H9 (cell line): ENCODE data around the gene ARL8A. TPM values are rescaled to one million over a fixed set of nuclear protein-coding genes. Genes with fewer than 3 reads are reported as not detected.

Experiments
- DNase-seq: peaks from one replicate; pipeline ENCODE4 v3.0.0-alpha.2; 2017
- H2AFZ ChIP-seq: one replicate; pipeline ENCODE4 v1.6.1; 2013; ENCODE audit warnings: mild to moderate bottlenecking, low read length, control low read depth, moderate library complexity
- H2AK5ac ChIP-seq: 2 replicates; pipeline ENCODE4 v1.6.1; 2013; ENCODE audit warnings: low read length, control low read depth, mixed read lengths; ENCODE audit not compliant: insufficient read length
- H2BK120ac ChIP-seq: one replicate; pipeline ENCODE4 v1.6.1; 2013; ENCODE audit warnings: low read depth, mild to moderate bottlenecking, low read length, control low read depth, inconsistent platforms; ENCODE audit not compliant: poor library complexity, severe bottlenecking
- H2BK12ac ChIP-seq: 2 replicates; pipeline ENCODE4 v1.6.1; 2013; ENCODE audit warnings: low read length, control low read depth, mixed read lengths, low read depth; ENCODE audit not compliant: insufficient read length
- H2BK15ac ChIP-seq: 2 replicates; pipeline ENCODE4 v1.6.1; 2013; ENCODE audit warnings: low read depth, low read length, control low read depth
- H2BK20ac ChIP-seq: one replicate; pipeline ENCODE4 v1.6.1; 2013; ENCODE audit warnings: low read depth, mild to moderate bottlenecking, low read length, control low read depth, inconsistent platforms; ENCODE audit not compliant: poor library complexity, severe bottlenecking
- H2BK5ac ChIP-seq: 2 replicates; pipeline ENCODE4 v1.6.1; 2013; ENCODE audit warnings: low read length, control low read depth, mixed read lengths; ENCODE audit not compliant: insufficient read length
- H3K14ac ChIP-seq: 2 replicates; pipeline ENCODE4 v1.6.1; 2013; ENCODE audit warnings: low read length, control low read depth; ENCODE audit not compliant: insufficient read depth
- H3K18ac ChIP-seq: 2 replicates; pipeline ENCODE4 v1.6.1; 2013; ENCODE audit warnings: low read depth, mild to moderate bottlenecking, mixed read lengths, low read length, control low read depth; ENCODE audit not compliant: insufficient read length
- H3K23ac ChIP-seq: 2 replicates; pipeline ENCODE4 v1.6.1; 2013; ENCODE audit warnings: low read length, control low read depth, mixed read lengths, low read depth; ENCODE audit not compliant: insufficient read length
- H3K23me2 ChIP-seq: 2 replicates; pipeline ENCODE4 v1.6.1; 2013; ENCODE audit warnings: low read depth, mild to moderate bottlenecking, mixed read lengths, low read length, control low read depth; ENCODE audit not compliant: insufficient read length, poor library complexity, severe bottlenecking
- H3K27ac ChIP-seq: 2 replicates; pipeline ENCODE4 v1.5.1; 2013; ENCODE audit warnings: low read length, control low read depth, mixed read lengths, low read depth; ENCODE audit not compliant: insufficient read length
- H3K27me3 ChIP-seq: 2 replicates; pipeline ENCODE4 v1.6.1; 2013; ENCODE audit warnings: low read length, control low read depth, inconsistent platforms; ENCODE audit not compliant: insufficient read depth
- H3K4ac ChIP-seq: 2 replicates; pipeline ENCODE4 v1.6.1; 2013; ENCODE audit warnings: low read depth, mild to moderate bottlenecking, control low read depth, inconsistent platforms, low read length, moderate library complexity
- H3K4me1 ChIP-seq: 2 replicates; pipeline ENCODE4 v1.6.1; 2013; ENCODE audit warnings: low read length, control low read depth, inconsistent platforms; ENCODE audit not compliant: insufficient read depth
- H3K4me2 ChIP-seq: 2 replicates; pipeline ENCODE4 v1.6.1; 2013; ENCODE audit warnings: low read length, control low read depth, mixed read lengths; ENCODE audit not compliant: insufficient read length, insufficient read depth
- H3K56ac ChIP-seq: 2 replicates; pipeline ENCODE4 v1.6.1; 2013; ENCODE audit warnings: low read depth, mild to moderate bottlenecking, mixed read lengths, low read length, control low read depth; ENCODE audit not compliant: insufficient read length
- H3K79me1 ChIP-seq: 2 replicates; pipeline ENCODE4 v1.6.1; 2013; ENCODE audit warnings: low read depth, mild to moderate bottlenecking, moderate library complexity, low read length, control low read depth, inconsistent platforms; ENCODE audit not compliant: insufficient read depth, poor library complexity, severe bottlenecking
- H3K79me2 ChIP-seq: 2 replicates; pipeline ENCODE4 v1.6.1; 2013; ENCODE audit warnings: low read length, control low read depth, inconsistent platforms; ENCODE audit not compliant: insufficient read depth
- H3K9ac ChIP-seq: 2 replicates; pipeline ENCODE4 v1.6.1; 2013; ENCODE audit warnings: low read length, control low read depth, mixed read lengths; ENCODE audit not compliant: insufficient read length; ENCODE audit errors: extremely low read depth
- H3K9me3 ChIP-seq: one replicate; pipeline ENCODE4 v1.6.1; 2013; ENCODE audit warnings: low read depth, low read length, inconsistent platforms; ENCODE audit not compliant: control insufficient read depth
- H3T11ph ChIP-seq: one replicate; pipeline ENCODE4 v1.6.1; 2013; ENCODE audit warnings: mild to moderate bottlenecking, low read length, control low read depth, inconsistent platforms
- H4K20me1 ChIP-seq: one replicate; pipeline ENCODE4 v1.6.1; 2013; ENCODE audit not compliant: control insufficient read depth, insufficient read length, insufficient read depth
- H4K5ac ChIP-seq: 2 replicates; pipeline ENCODE4 v1.6.1; 2013; ENCODE audit warnings: low read depth, mild to moderate bottlenecking, mixed read lengths, low read length, control low read depth; ENCODE audit not compliant: insufficient read length
- H4K8ac ChIP-seq: replicated peaks from 2 replicates; pipeline ENCODE4 v1.6.1; 2013; ENCODE audit warnings: low read length, control low read depth, mixed read lengths, low read depth; ENCODE audit not compliant: insufficient read length
- H4K91ac ChIP-seq: 2 replicates; pipeline ENCODE4 v1.6.1; 2013; ENCODE audit warnings: low read depth, mild to moderate bottlenecking, moderate library complexity, mixed read lengths, low read length, control low read depth; ENCODE audit not compliant: insufficient read length
- H3K27ac Mint-ChIP-seq, 3 experiments: 2 replicates in 2 of 3; 3 replicates in 1 of 3; pipeline ENCODE4 v1.8.0; 2020 to 2021; ENCODE audit warnings: mixed read lengths in 3 of 3, mild to moderate bottlenecking in 1 of 3, moderate library complexity in 1 of 3
- H3K27me3 Mint-ChIP-seq: 2 replicates; pipeline ENCODE4 v1.8.0; 2021; ENCODE audit warnings: low read depth, mild to moderate bottlenecking, moderate library complexity, mixed read lengths
- H3K36me3 Mint-ChIP-seq, 3 experiments: 2 replicates in 2 of 3; 3 replicates in 1 of 3; pipeline ENCODE4 v1.8.0; 2020 to 2021; ENCODE audit warnings: low read depth in 3 of 3, mixed read lengths in 3 of 3; ENCODE audit not compliant: insufficient read depth in 1 of 3
- H3K4me1 Mint-ChIP-seq, 2 experiments: 2 replicates each; pipeline ENCODE4 v1.8.0; 2020; ENCODE audit warnings: mixed read lengths in 2 of 2
- H3K4me3 Mint-ChIP-seq, 2 experiments: 2 replicates in 1 of 2; 3 replicates in 1 of 2; pipeline ENCODE4 v1.8.0; 2020 to 2021; ENCODE audit warnings: mild to moderate bottlenecking in 2 of 2, mixed read lengths in 2 of 2, moderate library complexity in 1 of 2
- H3K9me3 Mint-ChIP-seq, 2 experiments: 2 replicates in 1 of 2; 3 replicates in 1 of 2; pipeline ENCODE4 v1.8.0; 2020; ENCODE audit warnings: mild to moderate bottlenecking in 2 of 2, mixed read lengths in 2 of 2, moderate library complexity in 1 of 2
- CTCF ChIP-seq: fragments of 200-600 bp; sonication (generic); conservative IDR thresholded peaks from 3 replicates; pipeline ENCODE4 v1.8.0; 2021; ENCODE audit warnings: antibody characterized with exemption, mild to moderate bottlenecking
- WGBS: extraction: QIAGEN DNeasy Blood & Tissue Kit; methylation state at CpG from one replicate; pipeline ENCODE4 v1.1.7; 2013; ENCODE audit warnings: missing lambda C conversion rate, low lambda C conversion rate, mixed read lengths; ENCODE audit not compliant: insufficient read length; ENCODE audit errors: extremely low coverage; 5-methylcytosine and 5-hydroxymethylcytosine counted together
- total RNA-seq: library from RNA; stranded (reverse); gene quantifications from 2 replicates; pipeline ENCODE4 v1.2.1, GENCODE V29; 2021

The ARL8A gene
- total RNA-seq, 1 experiment from 2014 or later, result 67.2 TPM

DNA sequence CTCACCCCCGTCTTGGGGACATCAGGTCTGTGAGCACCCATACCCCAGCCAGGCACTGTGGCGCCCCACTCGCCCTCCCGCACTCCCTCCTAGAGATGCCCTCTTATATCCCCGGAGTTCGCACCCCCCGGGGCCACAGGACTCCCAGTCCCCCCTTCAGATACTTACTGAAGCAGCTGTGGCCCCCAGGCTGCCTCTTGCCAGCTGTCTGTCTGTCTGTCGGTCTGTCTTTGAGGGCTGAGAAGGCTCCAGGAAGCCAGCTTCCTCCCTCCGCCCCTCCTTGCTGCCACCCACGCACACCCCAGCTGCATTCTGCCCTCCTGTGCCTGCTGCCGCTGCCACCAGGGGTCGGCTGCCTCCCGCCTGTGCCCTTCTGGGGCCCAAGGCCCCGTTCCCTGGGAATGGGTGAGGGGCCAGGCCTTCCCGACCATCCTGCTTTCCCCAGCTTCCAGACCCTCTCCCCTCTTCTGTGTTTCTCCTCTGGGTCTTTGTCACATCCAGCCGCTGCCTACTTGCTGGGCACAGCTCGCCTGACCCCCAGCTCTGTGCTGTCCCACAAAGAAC is 15.9 kb upstream of the ARL8A start, which contains the start of gene PTPN7:
TSS of gene PTPN7 (minus strand) at position 226 of the 564 bp plus-strand sequence. CDS start 1,200 bp downstream, outside the sequence.
- no peak within 1 kb of the TSS for H3K9ac ChIP-seq
- H3K9me3 ChIP-seq, result no peaks in the 10 kb centered on the region
- Mint-ChIP-seq H3K27me3 (no peaks in the 10 kb centered on the region; the same call in 1 of the 2 replicates), H3K27ac (peak within 1 kb of the TSS in 2 of 3 experiments; percentile 40 to 59; a peak in 4 of 7 replicates), H3K36me3 (no peaks in the 10 kb centered on the region; a peak in 1 of 7 replicates), H3K4me3 (no peak within 1 kb of the TSS; a peak in 2 of 5 replicates), H3K9me3 (no peaks in the 10 kb centered on the region), H3K4me1 (peaks cover 28 to 47% of the 10 kb centered on the region in 2 experiments)
- H3K56ac ChIP-seq, result no peak within 1 kb of the TSS
- H3K23ac ChIP-seq, result no peak within 1 kb of the TSS
- H2BK120ac ChIP-seq, result no peak within 1 kb of the TSS
- H3K18ac ChIP-seq, result peak within 1 kb of the TSS; percentile 21
- H4K8ac ChIP-seq, result no peak within 1 kb of the TSS
- no peak within 1 kb of the TSS for H2AFZ ChIP-seq
- no peak within 1 kb of the TSS for H3K4ac ChIP-seq
- H3K79me1 ChIP-seq, result no peaks in the 10 kb centered on the region
- no CpG with 5 or more reads among the region's 17 CpGs for WGBS
- no peaks in the 10 kb centered on the region for H3K79me2 ChIP-seq
- H3K4me2 ChIP-seq, result no peak within 1 kb of the TSS
- no peak within 1 kb of the TSS for H2BK12ac ChIP-seq
- no peaks in the 10 kb centered on the region; the same call in 1 of the 2 replicates for H3K27me3 ChIP-seq
- H3K14ac ChIP-seq, result peak within 1 kb of the TSS; percentile 29; the same call in 1 of the 2 replicates
- no peak within 1 kb of the TSS for H2BK20ac ChIP-seq
- no peak within 1 kb of the TSS for H2BK15ac ChIP-seq
- H3K27ac ChIP-seq, result no peak within 1 kb of the TSS
- no peaks in the 10 kb centered on the region for H4K20me1 ChIP-seq
- no peak within 1 kb of the TSS for H4K5ac ChIP-seq
- H3T11ph ChIP-seq, result no peak within 1 kb of the TSS
- H3K23me2 ChIP-seq, result no peaks in the 10 kb centered on the region
- H4K91ac ChIP-seq, result no peak within 1 kb of the TSS
- H3K4me1 ChIP-seq, result peaks cover 8% of the 10 kb centered on the region; the same call in 1 of the 2 replicates
- H2BK5ac ChIP-seq, result no peak within 1 kb of the TSS
- peak; percentile 28 for DNase-seq
- 0 out of 3 replicates have a peak, but pooled peaks have one; percentile 10 for TF ChIP-seq CTCF
- H2AK5ac ChIP-seq, result no peak within 1 kb of the TSS
